HG02884 (cell line): ENCODE data around the gene NME9.

Experiments
- ATAC-seq: cut with Tn5 transposase; IDR thresholded peaks from one replicate; pipeline ENCODE4 v1.9.1; 2021; ENCODE audit warnings: mild to moderate bottlenecking, moderate library complexity; ENCODE audit not compliant: unreplicated experiment

The NME9 gene

DNA sequence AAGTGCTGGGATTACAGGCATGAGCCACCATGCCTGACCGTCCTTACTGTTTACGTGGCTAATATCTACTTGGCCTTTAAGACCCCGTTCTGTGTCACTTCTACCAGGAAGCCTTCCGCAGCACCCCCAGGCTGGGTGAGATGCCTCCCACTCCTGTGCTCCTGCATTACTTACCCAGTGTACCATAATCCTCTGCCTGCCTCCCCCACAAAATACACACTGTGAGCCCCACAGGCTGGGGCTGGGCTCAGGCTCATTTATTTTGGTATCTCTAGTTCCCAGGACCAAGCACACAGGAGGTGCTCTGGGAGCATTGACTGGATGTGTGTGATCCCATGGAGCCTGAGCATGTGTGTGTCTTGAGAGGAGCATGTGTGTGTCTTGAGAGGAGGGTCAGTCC, 33.7 kb upstream of the NME9 start:
- ATAC-seq = no peak

DNA sequence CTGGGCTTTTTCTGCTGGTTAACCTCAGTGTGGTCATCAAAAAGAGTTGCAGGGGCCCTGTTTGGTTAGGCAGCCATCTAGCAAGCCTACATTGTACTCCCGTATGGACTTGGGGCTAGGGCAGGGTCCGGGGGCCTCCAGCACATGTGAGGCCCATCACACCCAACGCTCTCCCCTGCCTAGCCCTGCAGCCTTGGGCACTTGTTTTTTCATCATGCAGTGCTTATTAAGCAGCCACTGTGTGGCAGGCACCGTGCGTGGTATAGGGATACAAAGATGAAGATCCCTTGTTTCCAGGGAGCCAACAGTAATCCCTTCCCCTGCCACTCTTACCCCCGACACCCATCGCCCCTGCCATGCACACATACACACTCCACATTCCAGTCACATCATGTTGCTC, 32.9 kb upstream of the NME9 start:
- ATAC-seq = no peak

DNA sequence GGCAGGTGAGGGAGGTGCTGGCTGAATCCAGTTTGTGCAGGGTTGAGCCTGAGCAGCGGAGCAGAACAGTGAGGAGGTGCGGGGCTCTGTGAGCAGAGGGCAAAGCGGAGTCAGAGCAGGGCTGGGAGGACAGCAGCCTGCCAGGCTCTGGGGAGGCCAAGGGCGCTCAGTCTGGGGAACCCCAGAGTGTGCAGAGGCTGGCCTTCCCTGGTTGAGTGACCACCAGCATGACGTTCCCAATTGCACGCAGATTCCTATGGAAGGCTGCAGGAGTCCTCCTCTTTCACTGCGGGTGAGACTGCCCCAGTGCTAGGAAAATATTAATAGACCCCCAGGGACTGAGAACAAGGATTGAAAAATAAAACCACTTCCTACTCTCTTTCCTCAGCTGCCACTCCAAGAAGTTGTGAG, 31.9 kb upstream of the NME9 start:
- no peak for ATAC-seq

DNA sequence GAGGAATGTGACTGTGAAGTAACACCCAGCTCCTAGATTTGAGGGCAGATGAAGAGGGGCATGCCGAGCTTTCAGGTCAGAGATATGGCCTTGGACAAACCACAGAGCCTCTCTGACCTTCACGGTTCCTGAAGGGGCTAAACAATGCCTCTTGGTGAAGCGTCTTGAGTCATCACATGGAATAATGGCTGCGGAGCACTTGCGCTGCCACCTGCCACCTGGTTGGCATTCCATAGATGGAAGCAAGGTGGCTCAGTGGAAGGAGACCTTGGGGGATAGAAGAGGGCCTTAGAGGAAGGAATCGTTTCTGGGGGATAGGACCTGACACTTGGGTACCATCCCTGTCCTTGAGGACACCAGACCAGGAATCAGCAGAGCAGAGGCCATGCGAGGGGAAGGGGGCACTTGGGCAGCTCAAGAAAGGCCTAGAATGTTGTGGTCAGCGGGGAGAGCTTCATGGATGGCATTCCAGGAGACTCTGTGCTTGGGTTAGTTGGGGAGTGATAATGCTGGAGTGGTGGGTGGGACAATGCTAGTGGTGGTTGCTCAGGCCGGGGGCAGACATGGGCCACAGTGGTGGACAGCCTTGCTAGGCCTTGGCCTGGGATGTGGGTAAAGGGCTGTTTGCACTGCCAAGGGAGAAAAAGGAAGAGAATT, 31.3 kb upstream of the NME9 start:
- no peak for ATAC-seq

DNA sequence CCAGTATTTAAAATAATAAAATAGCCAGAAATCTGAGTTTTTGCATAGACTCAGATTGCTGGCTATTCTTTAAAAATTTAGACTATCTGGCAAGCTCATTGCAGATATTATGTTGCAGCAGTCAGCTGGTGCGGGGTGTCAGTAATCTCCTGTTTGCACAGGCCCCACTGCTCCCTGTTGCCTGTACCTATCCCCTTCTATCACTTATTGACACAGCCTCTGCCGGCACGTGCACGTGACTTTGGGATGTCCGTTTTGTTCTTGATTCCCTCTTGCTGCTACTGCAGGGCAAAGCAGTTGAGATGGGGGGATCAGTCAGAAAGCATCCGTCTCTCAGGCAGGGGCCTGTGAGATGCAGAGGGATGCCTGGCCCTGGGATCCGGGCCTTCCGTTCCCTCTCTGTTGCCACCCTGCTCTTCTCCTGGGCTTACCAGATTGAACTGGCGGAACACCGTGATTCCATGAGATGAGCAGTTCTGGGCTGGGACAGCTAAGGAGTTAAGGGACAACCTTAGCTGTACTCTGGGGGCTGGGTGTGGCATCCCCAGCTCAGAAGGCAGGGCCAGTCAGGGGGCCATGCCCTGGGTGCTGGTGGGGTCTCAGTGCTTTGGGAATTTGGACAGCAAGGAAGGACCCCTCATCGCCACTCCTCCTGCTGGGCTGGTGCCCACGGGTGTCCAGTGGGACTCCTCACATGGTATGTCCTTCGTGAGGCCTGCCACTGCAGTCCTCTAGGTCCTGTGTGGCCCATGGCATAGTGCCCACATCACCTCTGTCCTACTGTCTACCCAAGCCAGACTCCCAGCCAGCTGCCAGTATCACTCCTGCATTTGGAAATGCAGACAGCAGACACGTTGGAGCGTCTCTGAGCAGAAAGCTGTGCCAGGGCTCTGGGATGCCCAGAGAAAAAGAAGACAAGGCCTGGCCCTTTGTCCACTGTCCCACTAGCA, 30.5 kb upstream of the NME9 start:
- ATAC-seq = no peak

DNA sequence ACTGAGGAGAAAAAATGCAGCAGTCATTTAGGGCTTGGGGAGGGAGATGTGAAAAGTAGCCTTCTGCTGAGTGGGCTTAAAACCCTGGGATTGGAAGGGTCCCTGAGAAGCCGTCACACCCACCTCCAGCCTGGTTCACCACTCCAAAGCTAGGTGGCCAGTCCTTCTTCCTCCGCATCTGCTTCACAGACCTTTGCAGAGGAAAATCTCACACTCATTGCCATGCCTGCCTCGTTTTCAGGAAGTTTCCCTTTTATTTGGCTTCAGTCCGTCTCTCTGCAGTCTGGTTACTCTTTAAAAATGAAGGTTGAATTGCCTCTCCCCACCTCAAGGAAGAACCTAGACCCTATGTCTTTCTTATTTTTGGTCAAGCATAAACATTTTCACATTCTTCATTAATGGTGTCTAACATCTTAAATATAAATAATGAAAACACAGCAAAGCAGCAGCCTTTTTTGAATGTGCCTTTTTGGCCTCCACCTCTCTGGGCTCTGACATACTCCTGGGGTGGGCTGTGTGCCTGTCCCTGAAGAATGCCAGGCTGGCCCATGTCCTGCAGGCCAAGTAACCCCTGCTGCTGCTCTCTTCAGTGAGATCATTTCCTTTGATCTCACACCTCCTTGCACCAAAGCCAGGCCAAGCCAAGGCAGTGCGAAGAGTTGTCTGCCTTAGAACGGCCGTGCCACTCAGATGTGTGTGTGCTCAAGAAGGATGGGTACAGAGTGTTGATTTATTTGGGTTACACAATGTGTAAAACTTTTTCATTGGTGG, 29.7 kb upstream of the NME9 start:
- no peak for ATAC-seq

DNA sequence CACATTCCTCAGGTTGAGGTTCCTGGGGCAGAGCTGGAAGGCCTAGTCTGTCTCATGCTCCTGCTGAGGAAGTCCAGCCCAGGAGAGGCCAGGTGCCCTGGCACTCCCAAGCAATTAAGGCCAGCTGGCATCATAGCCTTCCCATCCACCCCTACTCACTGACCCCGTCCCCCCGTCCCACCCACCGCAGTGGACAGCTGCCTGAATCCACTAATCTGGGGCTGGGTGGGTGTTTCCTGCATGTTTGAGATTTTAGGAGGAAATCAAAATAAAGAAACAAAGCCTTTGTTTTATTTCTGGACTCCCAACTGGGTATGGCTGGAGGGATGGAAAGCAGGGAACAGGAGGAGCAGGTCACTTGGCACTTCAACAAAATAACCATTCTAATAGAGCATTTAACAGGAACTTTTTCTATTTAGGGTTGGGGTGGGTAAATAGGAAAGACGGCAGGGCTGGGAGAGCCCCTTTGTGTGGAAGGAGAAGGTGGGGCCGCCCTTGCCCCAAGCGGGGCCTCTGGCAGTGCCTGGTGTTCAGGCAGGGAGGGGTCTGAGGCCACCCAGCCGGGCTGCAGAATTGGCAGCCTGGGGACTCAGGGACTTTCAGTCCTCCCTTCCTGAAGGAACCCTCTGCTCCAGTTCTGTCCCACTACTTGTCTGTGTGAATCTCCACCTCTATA, 27.2 kb upstream of the NME9 start:
- ATAC-seq = no peak

DNA sequence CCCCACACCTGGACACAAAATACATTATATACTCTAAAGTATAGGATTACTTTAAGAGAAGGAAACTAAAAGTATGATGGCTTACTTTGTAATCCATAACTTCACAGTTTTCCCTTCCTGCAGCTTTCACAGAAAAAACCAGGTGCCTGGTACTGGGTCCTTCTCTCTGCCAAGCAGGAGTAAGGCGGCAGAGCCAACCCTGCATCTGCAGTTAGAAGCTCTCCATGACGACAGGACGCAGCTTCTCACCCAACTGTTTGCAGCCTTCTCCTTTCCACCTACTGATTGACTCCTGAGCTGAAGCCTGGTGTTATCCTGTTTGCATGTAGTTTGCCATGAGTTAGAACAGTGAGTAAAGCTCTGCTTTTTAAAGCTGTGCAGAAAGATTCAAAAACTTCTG, 25.4 kb upstream of the NME9 start:
- no peak for ATAC-seq

- no peak for ATAC-seq
Measured at GRCh38 chr3:138354376-138354775, 24.7 kb upstream of the NME9 start.

GRCh38 chr3:138351916-138352550, 22.4 kb upstream of the NME9 start:
- ATAC-seq = no peak

- no peak for ATAC-seq
Measured at GRCh38 chr3:138351151-138351550, 21.5 kb upstream of the NME9 start.

GRCh38 chr3:138349926-138350665, 20.4 kb upstream of the NME9 start:
- ATAC-seq = no peak

- no peak for ATAC-seq
Measured at GRCh38 chr3:138348754-138349739, 19.4 kb upstream of the NME9 start.

- ATAC-seq = no peak
Measured at GRCh38 chr3:138347960-138348753, 18.5 kb upstream of the NME9 start, which contains the start of gene MRAS. TSS of gene MRAS (plus strand) at chr3:138348579. CDS start at chr3:138372884, 24,305 bp downstream.

GRCh38 chr3:138344754-138345153, 15.1 kb upstream of the NME9 start:
- ATAC-seq = no peak

DNA sequence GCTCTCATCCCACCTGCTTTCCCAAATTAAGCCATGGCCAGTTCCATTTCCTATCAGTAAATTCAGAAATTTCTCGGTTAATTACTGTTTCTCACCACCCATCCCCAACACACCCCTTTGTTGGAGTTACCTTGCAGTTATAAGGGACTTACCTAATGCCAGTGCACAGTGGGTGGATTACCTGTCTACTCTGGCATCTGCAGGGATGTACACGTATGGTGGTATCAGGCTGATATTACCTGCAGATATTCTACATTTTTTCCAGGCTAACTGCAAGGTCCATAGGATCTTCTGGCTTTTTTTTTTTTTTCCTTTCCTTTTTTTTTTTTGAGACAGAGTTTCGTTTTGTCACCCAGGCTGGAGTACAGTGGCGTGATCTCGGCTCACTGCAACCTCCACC, 10.9 kb upstream of the NME9 start:
- ATAC-seq = no peak

- ATAC-seq = no peak
Measured at GRCh38 chr3:138338811-138339210, 9.2 kb upstream of the NME9 start.

DNA sequence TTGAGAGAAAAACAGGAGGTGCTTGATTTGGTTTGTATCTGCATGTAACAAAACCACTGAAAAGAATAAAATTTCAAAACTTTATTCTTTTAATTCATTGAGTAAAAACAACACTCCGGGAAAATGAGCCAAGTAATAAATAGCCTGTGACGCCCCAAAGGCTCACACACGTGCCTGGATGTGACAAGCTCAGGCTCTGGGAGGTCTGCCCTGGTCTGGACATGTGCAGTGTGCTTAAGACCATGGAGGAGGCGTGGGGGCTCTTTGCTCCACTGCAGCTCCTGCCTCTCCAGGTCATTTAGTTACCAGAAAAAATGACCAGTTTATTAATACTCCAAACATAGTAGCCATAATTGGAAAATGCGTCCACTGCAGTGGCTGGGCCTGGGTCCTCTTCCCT, 8.6 kb upstream of the NME9 start:
- no peak for ATAC-seq
